Measurements from ENCODE around the gene KCTD3.

Gene KCTD3

GRCh38 chr1:215605011-215605621, 38.0 kb downstream of the KCTD3 start:
- no peaks in the 10 kb centered on the region for H3K27me3 Mint-ChIP-seq
- DNase-seq (ENCODE audit: low spot score in 2 of 2) (no peak), ATAC-seq (ENCODE audit: low read depth) (no peak)
- no peak overlapping the region for H3K4me3 Mint-ChIP-seq
- H3K27ac Mint-ChIP-seq: no peak overlapping the region
- H3K36me3 Mint-ChIP-seq: no peaks in the 10 kb centered on the region
- H3K4me1 Mint-ChIP-seq: no peaks in the 10 kb centered on the region
- no peaks in the 10 kb centered on the region for H3K9me3 Mint-ChIP-seq

- Mint-ChIP-seq H3K27ac (no peak overlapping the region), H3K4me1 (no peaks in the 10 kb centered on the region), H3K36me3 (no peaks in the 10 kb centered on the region), H3K4me3 (no peak overlapping the region), H3K27me3 (no peaks in the 10 kb centered on the region), H3K9me3 (no peaks in the 10 kb centered on the region)
- ATAC-seq (ENCODE audit: low read depth): no peak
- DNase-seq (ENCODE audit: low spot score in 2 of 2): no peak
Measured at GRCh38 chr1:215606036-215606435, 38.9 kb downstream of the KCTD3 start.

- H3K27ac Mint-ChIP-seq: no peak overlapping the region
- no peaks in the 10 kb centered on the region for H3K9me3 Mint-ChIP-seq
- ATAC-seq (ENCODE audit: low read depth) (no peak), DNase-seq (ENCODE audit: low spot score in 2 of 2) (no peak)
- H3K4me1 Mint-ChIP-seq: no peaks in the 10 kb centered on the region
- H3K36me3 Mint-ChIP-seq: no peaks in the 10 kb centered on the region
- H3K4me3 Mint-ChIP-seq: no peak overlapping the region
- no peaks in the 10 kb centered on the region for H3K27me3 Mint-ChIP-seq
Measured at GRCh38 chr1:215606564-215607168, 39.6 kb downstream of the KCTD3 start.

- DNase-seq (ENCODE audit: low spot score in 2 of 2): no peak
- Mint-ChIP-seq H3K4me3 (no peak overlapping the region), H3K4me1 (no peaks in the 10 kb centered on the region), H3K27ac (no peak overlapping the region), H3K9me3 (no peaks in the 10 kb centered on the region), H3K27me3 (no peaks in the 10 kb centered on the region), H3K36me3 (no peaks in the 10 kb centered on the region)
- ATAC-seq (ENCODE audit: low read depth): no peak
Measured at GRCh38 chr1:215607412-215607811, 40.3 kb downstream of the KCTD3 start.

GRCh38 chr1:215608646-215609045, 41.5 kb downstream of the KCTD3 start:
- H3K4me1 Mint-ChIP-seq: no peaks in the 10 kb centered on the region
- no peaks in the 10 kb centered on the region for H3K9me3 Mint-ChIP-seq
- DNase-seq (ENCODE audit: low spot score in 2 of 2) (no peak), ATAC-seq (ENCODE audit: low read depth) (no peak)
- no peaks in the 10 kb centered on the region for H3K27me3 Mint-ChIP-seq
- H3K36me3 Mint-ChIP-seq: peaks cover 5% of the 10 kb centered on the region
- H3K27ac Mint-ChIP-seq: no peak overlapping the region
- H3K4me3 Mint-ChIP-seq: no peak overlapping the region

GRCh38 chr1:215612391-215612790, 45.3 kb downstream of the KCTD3 start:
- ATAC-seq (ENCODE audit: low read depth): no peak
- DNase-seq (ENCODE audit: low spot score in 2 of 2): no peak
- no peak overlapping the region for H3K27ac Mint-ChIP-seq
- no peaks in the 10 kb centered on the region for H3K4me1 Mint-ChIP-seq
- no peaks in the 10 kb centered on the region for H3K9me3 Mint-ChIP-seq
- no peak overlapping the region for H3K4me3 Mint-ChIP-seq
- H3K36me3 Mint-ChIP-seq: peaks cover 7% of the 10 kb centered on the region
- H3K27me3 Mint-ChIP-seq: no peaks in the 10 kb centered on the region

- H3K27ac Mint-ChIP-seq: no peak overlapping the region
- H3K27me3 Mint-ChIP-seq: no peaks in the 10 kb centered on the region
- ATAC-seq (ENCODE audit: low read depth) (no peak), DNase-seq (ENCODE audit: low spot score in 2 of 2) (no peak)
- H3K36me3 Mint-ChIP-seq: peaks cover 10% of the 10 kb centered on the region
- no peak overlapping the region for H3K4me3 Mint-ChIP-seq
- no peaks in the 10 kb centered on the region for H3K4me1 Mint-ChIP-seq
- H3K9me3 Mint-ChIP-seq: no peaks in the 10 kb centered on the region
Measured at GRCh38 chr1:215617979-215618378, 50.9 kb downstream of the KCTD3 start.

- no peak for ATAC-seq (ENCODE audit: low read depth)
- no peak overlapping the region for H3K4me3 Mint-ChIP-seq
Measured at GRCh38 chr1:215623162-215623561, 56.1 kb downstream of the KCTD3 start.

GRCh38 chr1:215625949-215626348, 58.8 kb downstream of the KCTD3 start:
- no peaks in the 10 kb centered on the region for H3K4me1 Mint-ChIP-seq
- H3K36me3 Mint-ChIP-seq: no peaks in the 10 kb centered on the region
- no peak overlapping the region for H3K27ac Mint-ChIP-seq
- ATAC-seq (ENCODE audit: low read depth): no peak
- H3K4me3 Mint-ChIP-seq: no peak overlapping the region
- H3K27me3 Mint-ChIP-seq: no peaks in the 10 kb centered on the region
- no peak for DNase-seq (ENCODE audit: low spot score in 2 of 2)
- H3K9me3 Mint-ChIP-seq: no peaks in the 10 kb centered on the region

More at GRCh38 chr1:215623162-215623561, 56.1 kb downstream of the KCTD3 start:
- no peaks in the 10 kb centered on the region for H3K9me3 Mint-ChIP-seq
- DNase-seq (ENCODE audit: low spot score in 2 of 2): no peak
- peaks cover 3% of the 10 kb centered on the region for H3K36me3 Mint-ChIP-seq
- H3K4me1 Mint-ChIP-seq: no peaks in the 10 kb centered on the region
- no peaks in the 10 kb centered on the region for H3K27me3 Mint-ChIP-seq
- H3K27ac Mint-ChIP-seq: no peak overlapping the region

- Mint-ChIP-seq H3K36me3 (no peaks in the 10 kb centered on the region), H3K4me1 (no peaks in the 10 kb centered on the region), H3K27me3 (no peaks in the 10 kb centered on the region), H3K4me3 (no peak overlapping the region), H3K27ac (no peak overlapping the region), H3K9me3 (no peaks in the 10 kb centered on the region)
- DNase-seq (ENCODE audit: low spot score in 2 of 2) (no peak), ATAC-seq (ENCODE audit: low read depth) (no peak)
Measured at GRCh38 chr1:215631040-215631439, 63.9 kb downstream of the KCTD3 start.

GRCh38 chr1:215631489-215631888, 64.4 kb downstream of the KCTD3 start:
- Mint-ChIP-seq H3K4me3 (no peak overlapping the region), H3K4me1 (no peaks in the 10 kb centered on the region), H3K9me3 (no peaks in the 10 kb centered on the region), H3K36me3 (no peaks in the 10 kb centered on the region), H3K27me3 (no peaks in the 10 kb centered on the region), H3K27ac (no peak overlapping the region)
- no peak for ATAC-seq (ENCODE audit: low read depth)
- no peak for DNase-seq (ENCODE audit: low spot score in 2 of 2)

GRCh38 chr1:215635827-215636226, 68.7 kb downstream of the KCTD3 start:
- no peak overlapping the region for H3K27ac Mint-ChIP-seq
- no peak for DNase-seq (ENCODE audit: low spot score in 2 of 2)
- H3K27me3 Mint-ChIP-seq: no peaks in the 10 kb centered on the region

GRCh38 chr1:215636258-215636965, 69.3 kb downstream of the KCTD3 start:
- no peak for ATAC-seq (ENCODE audit: low read depth)
- H3K36me3 Mint-ChIP-seq: no peaks in the 10 kb centered on the region
- DNase-seq (ENCODE audit: low spot score in 2 of 2): no peak
- H3K27me3 Mint-ChIP-seq: no peaks in the 10 kb centered on the region
- H3K4me3 Mint-ChIP-seq: no peak overlapping the region
- H3K27ac Mint-ChIP-seq: no peak overlapping the region
- no peaks in the 10 kb centered on the region for H3K9me3 Mint-ChIP-seq
- H3K4me1 Mint-ChIP-seq: no peaks in the 10 kb centered on the region

More at GRCh38 chr1:215635827-215636226, 68.7 kb downstream of the KCTD3 start:
- Mint-ChIP-seq H3K36me3 (no peaks in the 10 kb centered on the region), H3K9me3 (no peaks in the 10 kb centered on the region), H3K4me1 (no peaks in the 10 kb centered on the region), H3K4me3 (no peak overlapping the region)
- no peak for ATAC-seq (ENCODE audit: low read depth)

- ATAC-seq (ENCODE audit: low read depth) (no peak), DNase-seq (ENCODE audit: low spot score in 2 of 2) (no peak)
- Mint-ChIP-seq H3K27me3 (no peaks in the 10 kb centered on the region), H3K9me3 (no peaks in the 10 kb centered on the region), H3K4me1 (no peaks in the 10 kb centered on the region), H3K36me3 (no peaks in the 10 kb centered on the region), H3K4me3 (no peak overlapping the region), H3K27ac (no peak overlapping the region)
Measured at GRCh38 chr1:215637041-215637573, 70.0 kb downstream of the KCTD3 start.
